Stimulated activated naive CD8-positive, alpha-beta T cell treated with anti-CD3 and anti-CD28 coated beads, Interleukin-15, amount 100 ng/mL, for 72 hours (primary cell): Measurements from ENCODE around the gene CLRN1.

Experiments used
- ATAC-seq: fragments of 150-1000 bp; cut with Tn5 transposase; 2 replicates; pipeline ENCODE4 v1.10.0; 2021; ENCODE audit warnings: mild to moderate bottlenecking, moderate library complexity
- DNase-seq, 2 donors: peaks; one replicate each; pipeline ENCODE4 v3.0.0; 2021 to 2022
- H3K27ac Mint-ChIP-seq, 2 donors: one replicate each; pipeline ENCODE4 v1.8.0; 2022; ENCODE audit warnings: mild to moderate bottlenecking in 2 of 2, mixed read lengths in 2 of 2, moderate library complexity in 2 of 2
- H3K27me3 Mint-ChIP-seq: one replicate; pipeline ENCODE4 v1.8.0; 2022; ENCODE audit warnings: mixed read lengths
- H3K4me1 Mint-ChIP-seq: one replicate; pipeline ENCODE4 v1.8.0; 2022; ENCODE audit warnings: mild to moderate bottlenecking, mixed read lengths
- H3K4me3 Mint-ChIP-seq, 2 donors: one replicate each; pipeline ENCODE4 v1.8.0; 2022; ENCODE audit warnings: mild to moderate bottlenecking in 2 of 2, mixed read lengths in 2 of 2, moderate library complexity in 1 of 2
- H3K9me3 Mint-ChIP-seq, 2 donors: one replicate each; pipeline ENCODE4 v1.8.0; 2022; ENCODE audit warnings: mixed read lengths in 2 of 2

The CLRN1 gene

GRCh38 chr3:150951923-150952322 is 20.6 kb downstream of the CLRN1 start:
- Mint-ChIP-seq H3K4me1 (no peaks in the 10 kb centered on the region), H3K9me3 (peaks cover 0 to 5% of the 10 kb centered on the region in 2 donors), H3K27ac (no peak overlapping the region), H3K4me3 (no peak overlapping the region), H3K27me3 (peaks cover 32% of the 10 kb centered on the region)
- no peak for ATAC-seq
- DNase-seq = no peak

- no peak for ATAC-seq
- H3K27me3 Mint-ChIP-seq = peaks cover 52% of the 10 kb centered on the region
- no peak overlapping the region for H3K27ac Mint-ChIP-seq
- H3K4me3 Mint-ChIP-seq = no peak overlapping the region
- H3K4me1 Mint-ChIP-seq = no peaks in the 10 kb centered on the region
- H3K9me3 Mint-ChIP-seq = no peaks in the 10 kb centered on the region
- DNase-seq = no peak
Measured at GRCh38 chr3:150945226-150946032, 27.1 kb downstream of the CLRN1 start.

GRCh38 chr3:150942221-150942620 is 30.3 kb downstream of the CLRN1 start:
- no peaks in the 10 kb centered on the region for H3K4me1 Mint-ChIP-seq
- no peak overlapping the region for H3K27ac Mint-ChIP-seq
- H3K27me3 Mint-ChIP-seq = peaks cover 41% of the 10 kb centered on the region
- no peaks in the 10 kb centered on the region for H3K9me3 Mint-ChIP-seq
- no peak overlapping the region for H3K4me3 Mint-ChIP-seq
- ATAC-seq (no peak), DNase-seq (no peak)

GRCh38 chr3:150936693-150937092 is 35.8 kb downstream of the CLRN1 start:
- no peaks in the 10 kb centered on the region for H3K9me3 Mint-ChIP-seq
- H3K4me1 Mint-ChIP-seq = no peaks in the 10 kb centered on the region
- no peak overlapping the region for H3K4me3 Mint-ChIP-seq
- H3K27ac Mint-ChIP-seq = no peak overlapping the region
- H3K27me3 Mint-ChIP-seq = peaks cover 37% of the 10 kb centered on the region
- DNase-seq = no peak
- ATAC-seq = no peak

- H3K27ac Mint-ChIP-seq = no peak overlapping the region
- no peaks in the 10 kb centered on the region for H3K9me3 Mint-ChIP-seq
- peaks cover 37% of the 10 kb centered on the region for H3K27me3 Mint-ChIP-seq
- H3K4me3 Mint-ChIP-seq = no peak overlapping the region
- DNase-seq (no peak), ATAC-seq (no peak)
- no peaks in the 10 kb centered on the region for H3K4me1 Mint-ChIP-seq
Measured at GRCh38 chr3:150933473-150933995, 39.0 kb downstream of the CLRN1 start.

- ATAC-seq = no peak
- Mint-ChIP-seq H3K4me1 (no peaks in the 10 kb centered on the region), H3K4me3 (no peak overlapping the region), H3K9me3 (no peaks in the 10 kb centered on the region), H3K27ac (no peak overlapping the region), H3K27me3 (peaks cover 30% of the 10 kb centered on the region)
- DNase-seq = no peak
Measured at GRCh38 chr3:150931745-150932144, 40.8 kb downstream of the CLRN1 start.

- Mint-ChIP-seq H3K4me1 (peaks cover 4% of the 10 kb centered on the region), H3K27me3 (peaks cover 28% of the 10 kb centered on the region), H3K27ac (no peak overlapping the region), H3K4me3 (no peak overlapping the region), H3K9me3 (no peaks in the 10 kb centered on the region)
- ATAC-seq (no peak), DNase-seq (no peak)
Measured at GRCh38 chr3:150930839-150931238, 41.7 kb downstream of the CLRN1 start.

GRCh38 chr3:150928234-150928633 is 44.3 kb downstream of the CLRN1 start:
- no peak overlapping the region for H3K27ac Mint-ChIP-seq
- H3K9me3 Mint-ChIP-seq = no peaks in the 10 kb centered on the region
- H3K4me1 Mint-ChIP-seq = peaks cover 10% of the 10 kb centered on the region
- no peak for DNase-seq
- no peak for ATAC-seq
- H3K27me3 Mint-ChIP-seq = peaks cover 42% of the 10 kb centered on the region
- H3K4me3 Mint-ChIP-seq = no peak overlapping the region

GRCh38 chr3:150926328-150926727 is 46.2 kb downstream of the CLRN1 start:
- H3K4me3 Mint-ChIP-seq = no peak overlapping the region
- peaks cover 10% of the 10 kb centered on the region for H3K4me1 Mint-ChIP-seq
- ATAC-seq = no peak
- DNase-seq = no peak
- no peak overlapping the region for H3K27ac Mint-ChIP-seq
- H3K9me3 Mint-ChIP-seq = no peaks in the 10 kb centered on the region
- peaks cover 25% of the 10 kb centered on the region for H3K27me3 Mint-ChIP-seq

- DNase-seq (peak; percentile 55 to 56), ATAC-seq (peak; percentile 85)
- H3K27ac Mint-ChIP-seq = no peak overlapping the region
- H3K9me3 Mint-ChIP-seq = no peaks in the 10 kb centered on the region
- peaks cover 10% of the 10 kb centered on the region for H3K4me1 Mint-ChIP-seq
- peak overlapping the region; percentile 69 to 71 for H3K4me3 Mint-ChIP-seq
- peaks cover 25% of the 10 kb centered on the region for H3K27me3 Mint-ChIP-seq
Measured at GRCh38 chr3:150925751-150926201, 46.8 kb downstream of the CLRN1 start.

- DNase-seq (no peak), ATAC-seq (no peak)
- H3K9me3 Mint-ChIP-seq = no peaks in the 10 kb centered on the region
- no peak overlapping the region for H3K27ac Mint-ChIP-seq
- H3K4me3 Mint-ChIP-seq = no peak overlapping the region
- peaks cover 10% of the 10 kb centered on the region for H3K4me1 Mint-ChIP-seq
- peaks cover 40% of the 10 kb centered on the region for H3K27me3 Mint-ChIP-seq
Measured at GRCh38 chr3:150922611-150923010, 49.9 kb downstream of the CLRN1 start.

- peaks cover 40% of the 10 kb centered on the region for H3K27me3 Mint-ChIP-seq
- H3K4me3 Mint-ChIP-seq = no peak overlapping the region
- H3K27ac Mint-ChIP-seq = no peak overlapping the region
- no peaks in the 10 kb centered on the region for H3K9me3 Mint-ChIP-seq
- no peak for DNase-seq
- H3K4me1 Mint-ChIP-seq = peaks cover 10% of the 10 kb centered on the region
- ATAC-seq = no peak
Measured at GRCh38 chr3:150921209-150921608, 51.3 kb downstream of the CLRN1 start.

GRCh38 chr3:150920236-150920635 is 52.3 kb downstream of the CLRN1 start:
- Mint-ChIP-seq H3K4me3 (no peak overlapping the region), H3K4me1 (no peaks in the 10 kb centered on the region), H3K27ac (no peak overlapping the region), H3K9me3 (no peaks in the 10 kb centered on the region), H3K27me3 (peaks cover 32% of the 10 kb centered on the region)
- no peak for DNase-seq
- ATAC-seq = no peak

GRCh38 chr3:150917951-150918350 is 54.6 kb downstream of the CLRN1 start:
- DNase-seq (no peak), ATAC-seq (no peak)
- peaks cover 23% of the 10 kb centered on the region for H3K27me3 Mint-ChIP-seq
- no peaks in the 10 kb centered on the region for H3K4me1 Mint-ChIP-seq
- no peak overlapping the region for H3K4me3 Mint-ChIP-seq
- H3K9me3 Mint-ChIP-seq = no peaks in the 10 kb centered on the region
- no peak overlapping the region for H3K27ac Mint-ChIP-seq

- H3K27ac Mint-ChIP-seq = no peak overlapping the region
- DNase-seq = no peak
- no peaks in the 10 kb centered on the region for H3K4me1 Mint-ChIP-seq
- no peaks in the 10 kb centered on the region for H3K9me3 Mint-ChIP-seq
- H3K4me3 Mint-ChIP-seq = no peak overlapping the region
- H3K27me3 Mint-ChIP-seq = peaks cover 28% of the 10 kb centered on the region
- ATAC-seq = no peak
Measured at GRCh38 chr3:150913133-150913922, 59.2 kb downstream of the CLRN1 start.

GRCh38 chr3:150912501-150912900 is 60.0 kb downstream of the CLRN1 start:
- Mint-ChIP-seq H3K4me3 (no peak overlapping the region), H3K4me1 (no peaks in the 10 kb centered on the region), H3K27me3 (peaks cover 30% of the 10 kb centered on the region), H3K9me3 (no peaks in the 10 kb centered on the region), H3K27ac (no peak overlapping the region)
- DNase-seq = no peak
- no peak for ATAC-seq
